Subcutaneous abdominal adipose tissue (tissue), 5 donors: ENCODE results near the gene TEX44.
"Not testable (repeated sequence)": the region's sequence is repeated elsewhere in the genome, so short reads cannot be mapped to it uniquely, and the experiment has no call there.

Experiments
- H3K27ac ChIP-seq: one replicate; pipeline ENCODE4 v1.7.0; 2013; ENCODE audit warnings: low read depth, mild to moderate bottlenecking, inconsistent platforms, low read length, moderate library complexity
- H3K27me3 ChIP-seq, 5 donors: one replicate each; pipeline ENCODE4 v1.7.0; 2013; ENCODE audit warnings: low read length in 5 of 5, inconsistent platforms in 1 of 5; ENCODE audit not compliant: control insufficient read depth in 5 of 5, insufficient read depth in 4 of 5
- H3K36me3 ChIP-seq, 5 donors: one replicate each; pipeline ENCODE4 v1.7.0; 2013; ENCODE audit warnings: low read length in 5 of 5; ENCODE audit not compliant: control insufficient read depth in 5 of 5, insufficient read depth in 5 of 5
- H3K4me1 ChIP-seq, 5 donors: one replicate each; pipeline ENCODE4 v1.7.0; 2013; ENCODE audit warnings: low read length in 5 of 5, mild to moderate bottlenecking in 3 of 5, moderate library complexity in 1 of 5; ENCODE audit not compliant: control insufficient read depth in 5 of 5, insufficient read depth in 5 of 5
- H3K4me3 ChIP-seq, 5 donors: one replicate each; pipeline ENCODE4 v1.7.0; 2013; ENCODE audit warnings: low read length in 5 of 5, low read depth in 1 of 5
- H3K9ac ChIP-seq, 5 donors: one replicate each; pipeline ENCODE4 v1.7.0; 2013; ENCODE audit warnings: low read length in 5 of 5, mild to moderate bottlenecking in 4 of 5, moderate library complexity in 3 of 5
- H3K9me3 ChIP-seq, 5 donors: one replicate each; pipeline ENCODE4 v1.7.0; 2013; ENCODE audit warnings: low read length in 5 of 5; ENCODE audit not compliant: control insufficient read depth in 5 of 5
- donor health status: healthy.
- donor health status: healthy.
- donor health status: healthy.
- donor health status: healthy.
- donor health status: healthy.

The TEX44 gene

GRCh38 chr2:231554748-231555545 is 37.7 kb upstream of the TEX44 start:
- H3K36me3 ChIP-seq, result peaks cover 0 to 3% (median 0%) of the 10 kb centered on the region in 5 donors
- H3K27ac ChIP-seq, result peak overlapping the region; percentile 62
- peak overlapping the region in 4 of 5 donors; percentile 26 to 78 (median 55) for H3K9ac ChIP-seq
- H3K9me3 ChIP-seq, result peaks cover 6 to 12% (median 7%) of the 10 kb centered on the region in 5 donors
- peak overlapping the region; percentile 39 to 65 (median 58) for H3K4me3 ChIP-seq
- H3K27me3 ChIP-seq, result no peaks in the 10 kb centered on the region
- peaks cover 5 to 22% (median 20%) of the 10 kb centered on the region in 5 donors for H3K4me1 ChIP-seq

- H3K27ac ChIP-seq, H3K36me3 ChIP-seq, H3K27me3 ChIP-seq, H3K9ac ChIP-seq, H3K4me3 ChIP-seq: not testable (repeated sequence)
- peaks cover 5 to 22% (median 20%) of the 10 kb centered on the region in 5 donors for H3K4me1 ChIP-seq
- peaks cover 6 to 12% (median 7%) of the 10 kb centered on the region in 5 donors for H3K9me3 ChIP-seq
These were observed 36.2 kb upstream of the TEX44 start for GRCh38 chr2:231556496-231556895.

- Histone ChIP-seq H3K4me1 (peaks cover 5 to 22% (median 20%) of the 10 kb centered on the region in 5 donors), H3K27ac (no peak overlapping the region), H3K36me3 (peaks cover 0 to 3% (median 0%) of the 10 kb centered on the region in 5 donors), H3K9me3 (peaks cover 6 to 12% (median 7%) of the 10 kb centered on the region in 5 donors), H3K27me3 (no peaks in the 10 kb centered on the region), H3K9ac (peak overlapping the region in 1 of 5 donors; percentile 61), H3K4me3 (no peak overlapping the region)
These were observed 35.7 kb upstream of the TEX44 start for GRCh38 chr2:231556981-231557380.

- H3K9me3 ChIP-seq, result peaks cover 3 to 6% (median 5%) of the 10 kb centered on the region in 5 donors
- H3K36me3 ChIP-seq, result peaks cover 0 to 1% (median 0%) of the 10 kb centered on the region in 5 donors
- no peaks in the 10 kb centered on the region for H3K27me3 ChIP-seq
- H3K4me1 ChIP-seq, result peaks cover 5 to 22% (median 20%) of the 10 kb centered on the region in 5 donors
- peak overlapping the region in 2 of 5 donors; percentile 1 to 61 for H3K9ac ChIP-seq
- H3K4me3 ChIP-seq, result no peak overlapping the region
- H3K27ac ChIP-seq, result no peak overlapping the region
These were observed 35.0 kb upstream of the TEX44 start for GRCh38 chr2:231557571-231558217.

GRCh38 chr2:231563378-231563961 is 29.2 kb upstream of the TEX44 start:
- H3K36me3 ChIP-seq, result no peaks in the 10 kb centered on the region
- H3K9me3 ChIP-seq, result no peaks in the 10 kb centered on the region
- H3K9ac ChIP-seq, result no peak overlapping the region
- no peak overlapping the region for H3K4me3 ChIP-seq
- peaks cover 0 to 4% (median 0%) of the 10 kb centered on the region in 5 donors for H3K4me1 ChIP-seq
- no peak overlapping the region for H3K27ac ChIP-seq
- H3K27me3 ChIP-seq, result no peaks in the 10 kb centered on the region

GRCh38 chr2:231565887-231566594 is 26.6 kb upstream of the TEX44 start:
- H3K4me3 ChIP-seq, result no peak overlapping the region
- no peak overlapping the region for H3K9ac ChIP-seq
- H3K9me3 ChIP-seq, result no peaks in the 10 kb centered on the region
- H3K27me3 ChIP-seq, result no peaks in the 10 kb centered on the region
- H3K36me3 ChIP-seq, result no peaks in the 10 kb centered on the region
- H3K27ac ChIP-seq, result no peak overlapping the region
- peaks cover 0 to 7% (median 0%) of the 10 kb centered on the region in 5 donors for H3K4me1 ChIP-seq

- no peak overlapping the region for H3K27ac ChIP-seq
- peaks cover 0 to 7% (median 0%) of the 10 kb centered on the region in 5 donors for H3K4me1 ChIP-seq
- no peaks in the 10 kb centered on the region for H3K36me3 ChIP-seq
- H3K9me3 ChIP-seq, result no peaks in the 10 kb centered on the region
- no peak overlapping the region for H3K9ac ChIP-seq
- no peak overlapping the region for H3K4me3 ChIP-seq
- no peaks in the 10 kb centered on the region for H3K27me3 ChIP-seq
These were observed 25.5 kb upstream of the TEX44 start for GRCh38 chr2:231567159-231567558.

- peaks cover 0 to 7% (median 0%) of the 10 kb centered on the region in 5 donors for H3K4me1 ChIP-seq
- no peak overlapping the region for H3K27ac ChIP-seq
- no peak overlapping the region for H3K9ac ChIP-seq
- H3K36me3 ChIP-seq, result no peaks in the 10 kb centered on the region
- H3K27me3 ChIP-seq, result no peaks in the 10 kb centered on the region
- H3K4me3 ChIP-seq, result no peak overlapping the region
- no peaks in the 10 kb centered on the region for H3K9me3 ChIP-seq
These were observed 24.4 kb upstream of the TEX44 start for GRCh38 chr2:231568098-231568784.

GRCh38 chr2:231568785-231569435 is 23.8 kb upstream of the TEX44 start:
- no peaks in the 10 kb centered on the region for H3K9me3 ChIP-seq
- no peak overlapping the region for H3K4me3 ChIP-seq
- no peaks in the 10 kb centered on the region for H3K36me3 ChIP-seq
- peaks cover 0 to 7% (median 0%) of the 10 kb centered on the region in 5 donors for H3K4me1 ChIP-seq
- H3K27me3 ChIP-seq, result no peaks in the 10 kb centered on the region
- H3K9ac ChIP-seq, result no peak overlapping the region
- H3K27ac ChIP-seq, result no peak overlapping the region
